MM.1S (cell line): ENCODE measurements around the gene RDH5.

Experiments used
- CTCF ChIP-seq: fragments of 300-600 bp; sonication (generic); IDR thresholded peaks from 2 replicates; pipeline ENCODE4 v1.5.1; 2016; ENCODE audit warnings: antibody characterized with exemption, low read length, mixed read lengths
- EZH2phosphoT487 ChIP-seq: fragments of 300-600 bp; sonication (generic); IDR thresholded peaks from 2 replicates; pipeline ENCODE4 v1.6.1; 2018; ENCODE audit warnings: antibody characterized with exemption, low read length

- TF ChIP-seq CTCF (no peak), EZH2phosphoT487 (no peak)
These were observed 45.6 kb downstream of the RDH5 start for GRCh38 chr12:55765736-55766290.
